ENCODE measurements around the gene HERC4.
A peak's percentile ranks its signal among the peaks of the same experiment; 100 is the strongest.
"Not testable (repeated sequence)": the region's sequence is repeated elsewhere in the genome, so short reads cannot be mapped to it uniquely, and the experiment has no call there.

Gene HERC4

GRCh38 chr10:67936416-67936815, 138.7 kb downstream of the HERC4 start:
- no peak for DNase-seq

DNA sequence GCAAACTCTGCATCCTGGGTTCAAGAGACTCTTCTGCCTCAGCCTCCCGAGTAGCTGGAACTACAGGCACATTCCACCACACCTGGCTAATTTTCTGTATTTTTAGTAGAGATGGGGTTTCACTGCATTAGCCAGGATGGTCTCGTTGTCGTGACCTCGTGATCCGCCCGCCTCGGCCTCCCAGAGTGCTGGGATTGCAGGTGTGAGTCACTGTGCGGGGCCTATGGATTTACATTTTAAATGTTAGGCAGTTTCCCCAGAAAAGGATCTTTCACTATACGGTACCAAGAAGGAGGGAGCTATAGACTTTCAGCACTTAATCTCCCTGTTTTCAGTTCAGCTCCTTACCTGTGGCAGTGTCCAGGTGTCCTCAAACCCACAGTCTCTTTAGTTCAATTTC, 139.9 kb downstream of the HERC4 start:
- DNase-seq, result no peak

- DNase-seq, result no peak
These were observed 140.7 kb downstream of the HERC4 start for GRCh38 chr10:67934336-67934735.

DNA sequence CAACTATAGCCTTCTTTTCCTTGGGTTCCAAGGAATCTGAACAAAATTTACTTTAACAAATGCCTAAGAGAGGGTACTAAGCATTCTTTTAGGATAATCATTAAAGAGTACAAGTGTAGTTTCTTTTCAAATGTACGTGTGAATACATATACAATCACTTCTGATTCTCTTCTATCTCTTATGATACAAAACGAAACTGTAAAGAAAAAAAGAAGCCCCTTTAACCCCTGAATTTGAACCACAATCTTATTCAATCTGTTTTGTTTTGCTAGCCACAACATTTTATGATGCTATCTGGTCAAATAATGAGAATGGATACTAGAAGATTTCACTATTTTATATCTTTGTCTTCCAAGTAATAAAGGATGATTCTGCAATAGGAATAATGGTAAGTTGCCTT, 141.9 kb downstream of the HERC4 start:
- no peak for DNase-seq

DNA sequence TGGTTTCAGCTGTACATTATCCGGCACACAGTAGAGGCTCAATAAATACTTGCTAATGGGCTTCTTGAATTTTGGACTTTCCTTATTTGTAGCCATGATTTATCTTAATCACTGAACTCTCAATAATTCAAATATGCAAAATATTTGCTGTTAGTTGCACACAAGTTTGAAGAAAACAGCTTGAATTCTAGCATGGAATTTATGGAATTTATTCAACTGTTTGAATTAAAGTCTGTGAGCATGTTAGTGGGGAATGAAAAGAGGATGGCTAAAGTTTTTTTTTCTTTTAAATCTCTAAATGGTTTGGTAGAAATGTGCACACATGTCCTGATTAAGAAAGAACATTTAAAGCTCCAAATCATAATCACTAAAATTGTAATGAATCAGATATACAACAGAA, 148.1 kb downstream of the HERC4 start:
- no peak for DNase-seq

- DNase-seq, result no peak
These were observed 149.6 kb downstream of the HERC4 start for GRCh38 chr10:67925449-67926005.

- DNase-seq, result no peak
These were observed 150.9 kb downstream of the HERC4 start for GRCh38 chr10:67924136-67924535.

DNA sequence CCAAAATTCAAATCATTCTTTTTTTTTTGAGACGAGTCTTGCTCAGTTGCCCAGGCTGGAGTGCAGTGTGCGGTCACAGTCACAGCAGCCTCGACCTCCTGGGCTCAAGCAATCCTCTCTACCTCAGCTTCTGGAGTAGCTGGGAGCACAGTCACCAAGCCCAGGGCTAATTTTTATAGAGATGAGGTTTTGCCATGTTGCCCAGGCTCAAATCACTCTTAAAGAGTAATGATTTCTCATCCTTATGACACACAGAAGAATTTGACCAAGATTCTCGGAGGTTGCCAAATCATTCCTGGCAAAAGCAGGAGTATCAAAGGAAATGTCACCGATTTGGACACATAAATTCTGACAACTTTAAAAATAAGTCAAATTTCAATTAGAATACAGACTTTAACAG, 151.5 kb downstream of the HERC4 start:
- no peak for DNase-seq

GRCh38 chr10:67921065-67921464, 154.0 kb downstream of the HERC4 start:
- no peak for DNase-seq

- no peak for DNase-seq
These were observed 157.4 kb downstream of the HERC4 start for GRCh38 chr10:67917679-67918078.

DNA sequence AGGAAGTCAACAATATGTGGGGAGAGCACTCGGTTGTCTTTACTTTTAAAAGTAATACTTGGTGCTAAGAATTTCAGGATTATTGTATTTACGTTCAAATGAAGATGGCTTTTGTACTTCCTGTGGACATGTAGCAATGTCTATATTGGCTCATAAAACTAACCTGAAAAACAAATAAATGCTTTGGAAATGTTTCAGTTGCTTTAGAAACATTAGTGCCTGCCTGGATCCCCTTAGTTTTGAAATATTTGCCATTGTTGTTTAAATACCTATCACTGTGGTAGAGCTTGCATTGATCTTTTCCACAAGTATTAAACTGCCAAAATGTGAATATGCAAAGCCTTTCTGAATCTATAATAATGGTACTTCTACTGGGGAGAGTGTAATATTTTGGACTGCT, 157.9 kb downstream of the HERC4 start:
- no peak for DNase-seq

DNA sequence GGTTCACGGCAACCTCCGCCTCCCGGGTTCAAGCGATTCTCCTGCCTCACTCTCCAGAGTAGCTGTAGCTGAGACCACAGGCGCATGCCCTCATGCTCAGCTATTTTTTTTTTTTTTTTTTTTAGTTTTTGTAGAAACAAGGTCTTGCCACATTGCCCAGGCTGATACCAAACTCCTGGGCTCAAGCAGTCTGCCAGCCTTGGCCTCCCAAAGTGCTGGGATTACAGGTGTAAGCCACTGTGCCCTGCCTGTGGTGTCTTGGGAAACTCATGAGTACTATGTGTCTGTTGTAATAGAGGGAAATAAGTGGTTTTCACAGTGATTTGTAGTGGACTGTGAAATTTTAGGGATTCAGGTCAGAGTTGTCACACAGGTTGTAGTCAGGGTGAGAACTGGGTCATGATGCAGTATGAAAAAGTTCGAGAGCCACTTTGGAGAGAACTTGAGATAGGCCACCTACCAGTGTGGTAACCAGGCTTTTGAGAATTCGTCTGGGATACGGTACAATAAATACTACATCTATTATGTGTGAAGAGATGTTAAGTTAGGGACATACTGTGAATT, 160.2 kb downstream of the HERC4 start:
- no peak for DNase-seq

GRCh38 chr10:67912331-67912946, 162.6 kb downstream of the HERC4 start:
- no peak for DNase-seq

DNA sequence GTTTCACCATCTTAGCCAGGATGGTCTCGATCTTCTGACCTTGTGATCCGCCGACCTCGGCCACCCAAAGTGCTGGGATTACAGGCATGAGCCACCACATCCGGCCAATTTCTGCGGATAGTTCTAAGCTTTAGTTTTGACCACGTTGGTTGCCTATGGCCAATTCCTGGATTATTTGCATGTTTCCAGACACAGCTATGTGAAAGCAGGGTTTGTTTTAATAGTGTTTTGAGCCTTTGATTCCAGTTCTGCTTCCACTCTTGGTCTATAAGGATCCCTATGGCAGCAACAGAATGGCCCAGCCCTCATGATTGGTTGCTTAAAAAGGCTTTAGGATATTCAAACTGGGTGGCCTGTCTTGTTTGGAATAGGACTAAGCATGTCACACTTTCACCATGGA, 171.5 kb downstream of the HERC4 start:
- no peak for DNase-seq

GRCh38 chr10:67893637-67894036, 181.4 kb downstream of the HERC4 start:
- DNase-seq, result no peak

DNA sequence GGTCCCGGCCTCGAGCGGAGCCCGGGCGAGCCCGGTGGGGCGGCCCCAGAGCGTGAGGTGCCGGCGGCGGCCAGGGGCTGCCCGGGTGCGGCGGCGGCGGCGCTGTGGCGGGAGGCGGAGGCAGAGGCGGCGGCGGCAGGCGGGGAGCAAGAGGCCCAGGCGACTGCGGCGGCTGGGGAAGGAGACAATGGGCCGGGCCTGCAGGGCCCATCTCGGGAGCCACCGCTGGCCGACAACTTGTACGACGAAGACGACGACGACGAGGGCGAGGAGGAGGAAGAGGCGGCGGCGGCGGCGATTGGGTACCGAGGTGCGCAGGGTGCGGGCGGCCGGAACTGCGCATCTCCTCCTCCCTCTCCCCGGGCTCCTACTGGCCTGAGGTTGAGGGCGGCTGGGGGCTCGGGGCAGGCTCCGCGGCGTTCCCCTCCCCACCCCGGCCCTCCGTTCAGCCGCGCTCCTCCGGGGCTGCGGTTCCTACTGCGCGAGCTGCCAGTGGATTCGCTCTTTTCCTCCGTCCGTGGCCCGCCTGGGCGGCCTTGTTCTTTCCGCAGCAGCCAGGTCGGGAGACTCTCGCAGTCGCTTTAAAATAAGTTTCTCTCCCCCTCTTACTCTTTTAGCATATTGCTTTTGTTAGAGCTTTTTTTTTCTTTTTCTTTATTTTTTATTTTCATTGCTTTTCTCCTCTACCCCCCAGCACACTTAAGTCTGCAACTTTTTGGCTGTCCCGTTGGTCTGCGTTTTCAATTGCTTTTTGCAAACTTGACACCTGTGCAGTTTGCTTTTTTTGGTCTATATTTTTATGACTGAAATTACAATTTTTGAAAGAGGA, 190.0 kb downstream of the HERC4 start:
- peak; percentile 16 for DNase-seq

- DNase-seq, result peak; percentile 62
These were observed 190.7 kb downstream of the HERC4 start, which contains the start of gene SIRT1 for GRCh38 chr10:67884313-67884841. TSS of gene SIRT1 (plus strand) at chr10:67884656. CDS start at chr10:67884722, 66 bp downstream.

GRCh38 chr10:67883710-67884312, 191.3 kb downstream of the HERC4 start:
- DNase-seq, result no peak

GRCh38 chr10:67878133-67878532, 196.9 kb downstream of the HERC4 start:
- no peak for DNase-seq

DNA sequence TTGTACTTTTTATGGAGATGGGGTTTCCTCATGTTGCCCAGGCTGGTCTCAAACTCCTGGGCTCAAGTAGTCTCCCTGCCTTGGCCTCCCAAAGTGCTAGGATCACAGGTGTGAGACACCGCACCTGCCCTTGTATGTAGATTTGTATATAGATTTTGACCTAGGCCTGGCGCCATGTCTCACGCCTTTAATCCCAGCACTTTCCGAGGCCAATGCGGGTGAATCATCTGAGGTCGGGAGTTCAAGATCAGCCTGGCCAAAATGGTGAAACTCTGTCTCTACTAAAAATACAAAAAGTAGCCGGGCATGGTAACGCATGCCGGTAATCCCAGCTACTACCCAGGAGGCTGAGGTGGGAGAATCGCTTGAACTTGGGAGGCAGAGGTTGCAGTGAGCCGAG, 197.7 kb downstream of the HERC4 start:
- not testable (repeated sequence) for DNase-seq

DNA sequence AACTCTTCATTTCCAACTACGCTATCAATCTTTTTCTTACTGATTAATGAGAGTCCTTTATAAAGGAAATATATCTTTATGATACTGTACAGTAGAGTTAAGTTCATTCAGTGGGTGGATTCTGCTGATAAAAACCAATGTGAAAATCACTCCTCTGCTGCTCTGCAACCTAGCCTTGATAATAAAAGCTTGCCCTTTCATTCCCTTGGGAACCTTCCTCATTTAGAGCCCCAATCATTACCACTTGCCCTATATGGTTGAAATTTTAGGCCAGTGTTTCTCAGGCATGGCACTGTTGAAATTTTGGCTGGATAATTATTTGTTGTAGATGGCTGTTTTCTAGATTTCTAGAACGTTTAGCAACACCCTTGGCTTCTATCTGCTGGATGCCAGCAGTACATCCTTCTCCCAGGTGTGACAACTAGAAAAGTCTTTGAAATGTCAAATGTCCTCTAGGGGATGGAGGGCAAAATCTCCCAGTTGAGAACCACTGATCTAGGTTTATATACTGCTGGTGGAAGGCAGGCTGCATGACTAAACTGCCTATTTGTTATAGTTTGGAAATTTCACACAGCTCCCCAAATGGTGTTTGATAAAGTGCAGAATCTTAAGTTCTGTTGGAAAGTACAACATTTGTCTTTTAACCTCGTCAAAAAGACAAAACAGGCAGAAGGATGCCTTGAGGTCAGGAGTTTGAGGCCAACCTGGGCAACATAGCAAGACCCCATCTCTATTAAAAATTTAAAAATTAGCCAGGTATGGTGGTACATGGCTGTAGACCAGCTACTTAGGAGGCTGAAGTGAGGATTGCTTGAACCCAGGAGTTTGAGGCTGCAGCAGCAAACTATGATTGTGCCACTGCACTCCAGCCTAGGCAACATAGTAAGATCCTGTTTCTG, 199.5 kb downstream of the HERC4 start:
- no peak for DNase-seq
